GM04503 (cell line): ENCODE data around the gene ATXN2L.
"Not testable (repeated sequence)": the region's sequence is repeated elsewhere in the genome, so short reads cannot be mapped to it uniquely, and the experiment has no call there.

Source experiments
- DNase-seq: peaks from one replicate; pipeline ENCODE4 v3.0.0-alpha.2; 2012; ENCODE audit warnings: low read depth

The ATXN2L gene

DNA sequence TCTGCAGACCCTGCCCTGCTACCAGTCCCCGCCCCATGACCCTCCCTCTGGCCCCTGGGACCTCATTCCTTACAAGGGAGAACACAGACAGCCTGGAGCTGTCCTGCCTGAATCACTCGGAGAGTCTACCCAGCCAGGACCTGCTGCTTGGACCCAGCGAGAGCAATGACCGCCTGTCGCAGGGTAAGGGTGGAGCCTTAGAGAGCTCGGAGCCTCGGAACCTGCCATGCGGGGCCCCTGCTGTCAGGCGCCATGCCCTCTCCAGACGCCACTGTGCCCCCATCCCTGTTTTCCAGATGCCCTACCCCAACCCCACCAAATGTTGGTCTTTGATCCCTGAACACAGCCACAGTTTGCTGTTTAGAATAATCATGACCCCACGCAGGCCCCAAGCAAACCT lies 46.4 kb downstream of the ATXN2L start:
- no peak for DNase-seq

- DNase-seq: no peak
Observed at GRCh38 chr16:28872952-28873351, 50.2 kb downstream of the ATXN2L start.

GRCh38 chr16:28873543-28874201 lies 50.9 kb downstream of the ATXN2L start:
- no peak for DNase-seq

DNA sequence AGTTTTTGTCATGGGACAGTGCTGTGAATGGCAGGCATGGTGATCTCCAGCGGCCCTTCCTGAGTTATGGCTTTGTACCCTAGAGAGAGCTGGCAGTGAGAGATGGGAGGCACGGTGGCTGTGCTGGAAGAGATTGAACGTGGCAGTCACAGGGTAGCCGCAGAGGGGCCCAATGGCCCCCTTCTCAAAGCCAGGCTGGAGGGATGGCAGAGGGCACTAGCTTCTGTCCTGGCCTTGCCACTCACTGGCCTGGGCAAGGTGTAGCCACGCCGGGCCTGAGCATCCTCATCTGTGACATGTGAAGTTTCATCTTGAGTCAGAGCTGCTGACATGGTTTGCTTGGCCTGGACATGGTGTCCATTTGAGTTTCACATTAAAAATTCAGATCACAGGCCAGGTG lies 51.6 kb downstream of the ATXN2L start:
- DNase-seq: no peak

GRCh38 chr16:28875134-28876018 lies 52.6 kb downstream of the ATXN2L start:
- no peak for DNase-seq

- DNase-seq: no peak
Observed at GRCh38 chr16:28876019-28876659, 53.3 kb downstream of the ATXN2L start.

DNA sequence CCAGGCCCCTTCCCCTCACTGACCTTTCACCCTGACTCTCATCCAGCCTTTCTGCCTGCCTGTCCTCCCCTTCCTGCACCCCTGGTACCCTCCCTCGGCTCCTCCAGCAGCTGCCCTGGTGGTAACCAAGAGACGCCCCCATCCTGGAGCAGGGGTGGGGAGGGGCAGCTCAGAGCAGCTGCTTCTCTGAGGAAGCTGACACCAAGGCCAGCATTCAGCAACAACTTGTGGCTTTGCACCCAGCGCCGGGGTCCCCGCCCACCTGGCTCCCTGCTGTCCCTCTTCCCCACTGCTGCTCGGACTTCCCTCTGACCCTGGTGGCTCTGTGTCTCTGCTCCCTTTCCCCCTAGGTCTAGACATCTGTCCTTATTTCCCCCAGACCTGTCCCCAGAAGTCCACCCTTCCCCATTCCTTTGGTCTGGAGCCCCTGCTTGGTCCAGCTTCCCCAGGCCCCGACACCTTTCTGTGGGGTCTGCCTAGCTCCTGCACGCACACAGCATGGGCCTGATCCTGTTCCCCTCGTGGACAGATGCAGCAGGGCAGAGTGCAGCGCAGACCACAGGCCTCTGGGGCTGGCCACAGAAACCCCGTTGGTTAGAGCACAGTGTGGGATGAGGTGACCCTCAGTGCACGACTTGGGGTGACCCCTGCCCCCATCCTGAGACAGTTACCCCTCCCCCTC lies 54.3 kb downstream of the ATXN2L start:
- no peak for DNase-seq

DNA sequence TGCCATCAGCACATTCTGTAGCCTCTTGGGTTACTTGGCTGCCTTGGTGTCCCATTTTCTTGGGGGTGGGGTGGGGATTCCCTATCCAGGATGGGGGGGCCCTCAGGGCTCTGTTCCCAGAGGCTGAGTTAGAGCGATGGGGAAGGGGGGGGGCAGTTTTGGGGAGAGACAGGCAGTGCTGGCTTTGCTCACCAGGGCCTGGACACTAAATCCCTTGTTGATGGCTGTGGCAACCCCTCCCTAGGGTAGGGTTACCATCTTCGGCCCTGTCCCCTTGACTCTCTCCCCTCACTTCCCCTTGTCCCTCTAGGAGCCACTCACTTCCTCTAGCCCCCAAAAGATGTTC lies 54.8 kb downstream of the ATXN2L start:
- no peak for DNase-seq

DNA sequence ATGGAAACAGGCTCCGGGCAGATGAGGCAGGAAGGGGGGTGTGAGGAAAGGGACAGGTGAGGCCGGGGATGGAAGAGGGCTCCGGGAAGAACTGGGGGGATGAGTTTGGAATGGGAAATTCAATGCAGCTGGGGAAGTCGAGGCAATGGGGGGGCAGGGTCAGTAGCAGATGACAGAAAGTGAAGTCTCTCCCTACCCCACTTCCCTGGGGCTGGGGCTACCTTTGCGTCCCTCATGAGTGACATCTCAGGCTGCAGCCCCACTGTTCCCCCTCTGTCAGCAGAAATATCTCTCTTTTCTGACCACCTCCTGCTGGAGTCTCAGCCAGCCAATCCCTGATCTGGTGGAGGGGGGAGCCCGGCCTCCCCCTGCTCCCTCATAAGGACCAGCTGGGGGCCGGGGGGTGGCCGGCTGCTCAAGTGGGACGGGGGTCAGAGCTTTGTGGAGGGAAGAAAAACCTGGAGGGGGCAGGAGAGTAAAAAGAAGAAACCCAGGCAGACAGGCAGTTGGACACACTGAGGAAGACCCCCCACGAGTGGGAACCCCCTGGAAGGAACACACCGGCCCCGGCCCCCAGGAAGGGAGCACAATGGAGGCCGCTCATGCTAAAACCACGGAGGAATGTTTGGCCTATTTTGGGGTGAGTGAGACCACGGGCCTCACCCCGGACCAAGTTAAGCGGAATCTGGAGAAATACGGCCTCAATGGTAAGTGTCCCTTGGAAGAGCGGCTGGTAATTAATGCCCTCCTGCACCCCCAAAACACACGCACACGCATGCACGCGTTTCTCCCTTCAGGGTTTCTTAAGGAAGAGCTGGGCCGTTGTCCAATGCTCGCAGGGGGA lies 55.5 kb downstream of the ATXN2L start, which contains the start of gene ATP2A1:
Gene ATP2A1, plus strand, starts transcription at position 406 of the 844 bp plus-strand sequence. Its CDS starts 184 bp downstream, at position 590.
- no peak for DNase-seq

DNA sequence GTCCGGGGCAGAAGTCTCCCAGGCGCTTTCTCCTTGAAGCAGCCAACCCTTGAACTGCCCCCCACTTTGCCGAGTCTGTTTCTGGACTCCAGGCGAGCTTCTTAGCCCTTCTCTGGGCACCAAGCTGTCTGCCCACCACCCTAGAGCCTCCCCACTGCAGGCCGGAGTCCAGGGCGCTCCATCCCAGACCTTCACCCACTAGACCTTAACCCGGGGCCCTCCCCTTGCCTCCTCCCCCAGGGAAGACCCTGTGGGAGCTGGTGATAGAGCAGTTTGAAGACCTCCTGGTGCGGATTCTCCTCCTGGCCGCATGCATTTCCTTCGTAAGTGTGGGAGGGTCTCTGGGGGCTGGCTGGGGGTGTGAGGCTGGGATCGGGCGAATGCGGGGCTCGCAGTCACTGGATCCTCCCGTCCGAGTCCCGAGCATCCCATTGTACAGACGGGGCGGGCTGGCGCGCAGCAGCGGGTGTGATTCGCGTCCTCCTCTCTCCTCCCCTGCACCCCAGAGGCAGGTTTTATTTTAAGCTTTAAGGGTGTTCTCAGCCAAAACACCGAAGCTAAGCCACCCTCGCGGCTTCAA lies 56.6 kb downstream of the ATXN2L start:
- no peak for DNase-seq

DNA sequence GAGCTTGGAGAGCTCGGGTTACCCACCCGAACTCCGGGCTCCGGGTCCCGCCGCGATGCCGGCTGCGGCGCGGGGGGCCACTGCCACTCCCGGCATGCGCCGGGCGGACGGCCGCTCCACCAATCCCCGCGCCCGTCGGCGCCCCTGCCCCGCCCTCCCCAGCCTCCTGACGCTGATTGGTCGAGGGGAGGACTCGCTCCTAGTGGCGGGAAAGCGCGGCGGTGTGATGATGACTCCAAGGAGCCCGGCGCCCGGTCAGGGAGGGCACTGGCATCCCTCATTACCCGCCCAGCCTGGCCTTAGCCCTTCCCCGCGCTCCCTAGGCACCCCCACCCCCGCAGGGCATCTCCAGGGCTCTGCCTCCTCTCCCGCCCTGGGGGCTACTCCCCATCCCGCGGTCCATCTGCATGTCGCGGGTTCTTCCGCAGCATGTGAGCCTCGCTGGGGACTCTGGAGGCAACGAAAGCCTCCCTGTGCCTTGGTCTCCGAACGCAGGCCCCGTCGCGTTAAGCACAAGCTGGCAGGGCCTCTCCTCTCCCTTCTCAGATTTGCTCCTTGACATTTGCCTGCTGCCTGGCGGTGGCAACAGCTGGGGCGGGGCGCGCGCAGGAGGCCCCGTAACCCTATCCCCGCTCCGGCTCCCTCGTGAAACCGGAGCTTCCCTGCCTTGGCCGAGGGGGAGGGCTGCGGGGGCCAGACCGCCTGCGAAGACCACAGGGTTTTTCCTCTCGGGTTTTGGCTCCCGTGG lies 57.2 kb downstream of the ATXN2L start:
- peak; percentile 39 for DNase-seq

DNA sequence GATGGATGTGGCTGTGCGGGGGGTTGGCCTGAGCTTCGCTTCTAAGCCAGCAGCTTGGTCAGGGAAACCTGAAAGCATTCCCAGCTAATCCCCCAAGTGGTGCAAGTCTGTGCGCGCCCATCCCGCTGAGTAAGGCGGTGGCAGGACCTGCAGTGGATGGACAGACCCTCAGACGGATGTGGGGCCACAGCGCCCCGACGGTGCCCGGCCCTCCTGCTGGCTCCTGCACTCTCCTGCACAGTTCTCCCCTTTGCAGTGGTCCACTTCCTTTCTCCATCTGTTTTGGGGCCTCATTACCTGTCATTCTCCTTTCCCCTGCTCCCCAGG lies 57.8 kb downstream of the ATXN2L start:
- no peak for DNase-seq

GRCh38 chr16:28880955-28881354 lies 58.2 kb downstream of the ATXN2L start:
- no peak for DNase-seq

GRCh38 chr16:28881565-28881964 lies 58.8 kb downstream of the ATXN2L start:
- not testable (repeated sequence) for DNase-seq

DNA sequence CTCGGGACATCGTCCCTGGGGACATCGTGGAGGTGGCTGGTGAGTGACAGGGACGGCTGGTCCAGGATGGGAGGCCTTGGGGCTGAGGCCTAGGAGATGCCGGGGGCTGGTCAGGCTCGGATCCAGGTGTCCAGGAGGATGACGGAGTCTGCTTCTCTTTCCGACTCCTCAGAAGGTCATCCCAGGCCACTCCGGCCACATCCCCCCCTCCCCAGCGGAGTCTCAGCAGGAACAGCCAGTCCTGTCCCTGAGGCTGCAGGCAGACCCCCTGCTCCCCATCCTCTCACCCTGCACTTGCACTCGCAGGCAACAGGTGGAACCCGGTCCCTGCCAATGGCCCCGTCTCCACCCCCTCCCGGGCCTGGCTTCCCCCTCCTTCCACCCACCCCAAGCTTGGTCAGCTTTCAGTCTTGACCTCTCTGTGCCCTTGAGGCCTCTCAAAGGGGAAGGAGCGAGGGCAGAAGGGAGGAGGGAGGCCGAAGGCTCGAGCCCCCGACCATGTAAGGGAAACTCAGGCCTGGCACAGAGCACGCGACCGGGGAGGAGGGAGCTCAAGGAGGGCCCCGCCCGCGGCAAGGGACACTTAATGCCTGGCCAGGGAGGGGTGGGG lies 59.9 kb downstream of the ATXN2L start:
- DNase-seq: no peak

- no peak for DNase-seq
Observed at GRCh38 chr16:28883221-28883996, 60.6 kb downstream of the ATXN2L start.

- no peak for DNase-seq
Observed at GRCh38 chr16:28884045-28884444, 61.2 kb downstream of the ATXN2L start.
